ENCODE data around the gene FAM200A.

DNA sequence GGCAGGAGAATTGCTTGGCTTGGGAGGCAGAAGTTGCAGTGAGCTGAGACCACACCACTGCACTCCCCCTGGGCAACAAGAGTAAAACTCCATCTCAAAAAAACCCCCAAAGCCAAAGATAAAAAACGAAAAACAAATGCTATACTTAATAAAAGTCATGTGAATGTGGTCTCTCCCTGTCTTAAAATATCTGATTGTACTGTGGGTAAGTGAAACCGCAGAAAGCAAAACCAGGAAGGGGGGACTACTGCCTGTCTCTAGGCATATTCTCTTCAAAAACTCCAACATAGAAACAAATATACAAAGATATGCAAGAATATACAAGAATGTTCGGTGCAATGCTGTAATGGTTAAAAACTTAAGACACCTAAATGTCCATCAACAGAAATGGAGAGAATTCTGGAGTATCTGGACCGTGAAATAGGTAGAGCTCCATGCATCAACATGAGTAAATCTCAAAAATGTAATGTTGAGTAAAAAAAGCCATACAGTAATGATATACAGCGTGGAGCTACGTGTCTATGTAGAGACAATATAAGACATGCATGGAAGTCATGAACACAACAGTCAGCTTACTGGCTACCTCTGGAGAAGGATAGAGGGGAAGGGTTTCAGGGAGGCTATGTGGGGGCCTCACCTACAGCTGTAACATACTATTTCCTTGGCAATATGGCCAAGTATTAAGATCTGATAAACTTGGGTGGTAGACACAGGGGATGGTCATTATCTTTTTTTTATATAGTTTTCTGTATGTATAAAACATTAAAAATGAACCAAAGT, 54.0 kb downstream of the FAM200A start:
- TF ChIP-seq, protein P1, sequence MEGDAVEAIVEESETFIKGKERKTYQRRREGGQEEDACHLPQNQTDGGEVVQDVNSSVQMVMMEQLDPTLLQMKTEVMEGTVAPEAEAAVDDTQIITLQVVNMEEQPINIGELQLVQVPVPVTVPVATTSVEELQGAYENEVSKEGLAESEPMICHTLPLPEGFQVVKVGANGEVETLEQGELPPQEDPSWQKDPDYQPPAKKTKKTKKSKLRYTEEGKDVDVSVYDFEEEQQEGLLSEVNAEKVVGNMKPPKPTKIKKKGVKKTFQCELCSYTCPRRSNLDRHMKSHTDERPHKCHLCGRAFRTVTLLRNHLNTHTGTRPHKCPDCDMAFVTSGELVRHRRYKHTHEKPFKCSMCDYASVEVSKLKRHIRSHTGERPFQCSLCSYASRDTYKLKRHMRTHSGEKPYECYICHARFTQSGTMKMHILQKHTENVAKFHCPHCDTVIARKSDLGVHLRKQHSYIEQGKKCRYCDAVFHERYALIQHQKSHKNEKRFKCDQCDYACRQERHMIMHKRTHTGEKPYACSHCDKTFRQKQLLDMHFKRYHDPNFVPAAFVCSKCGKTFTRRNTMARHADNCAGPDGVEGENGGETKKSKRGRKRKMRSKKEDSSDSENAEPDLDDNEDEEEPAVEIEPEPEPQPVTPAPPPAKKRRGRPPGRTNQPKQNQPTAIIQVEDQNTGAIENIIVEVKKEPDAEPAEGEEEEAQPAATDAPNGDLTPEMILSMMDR (IDR thresholded peaks at IDR 0.05) = no peak
- TF ChIP-seq POLR2A (IDR thresholded peaks at IDR 0.05) = no peak

Measured in lower leg skin (tissue), 3 donors.